ENCODE data around the gene CCDC97.

DNA sequence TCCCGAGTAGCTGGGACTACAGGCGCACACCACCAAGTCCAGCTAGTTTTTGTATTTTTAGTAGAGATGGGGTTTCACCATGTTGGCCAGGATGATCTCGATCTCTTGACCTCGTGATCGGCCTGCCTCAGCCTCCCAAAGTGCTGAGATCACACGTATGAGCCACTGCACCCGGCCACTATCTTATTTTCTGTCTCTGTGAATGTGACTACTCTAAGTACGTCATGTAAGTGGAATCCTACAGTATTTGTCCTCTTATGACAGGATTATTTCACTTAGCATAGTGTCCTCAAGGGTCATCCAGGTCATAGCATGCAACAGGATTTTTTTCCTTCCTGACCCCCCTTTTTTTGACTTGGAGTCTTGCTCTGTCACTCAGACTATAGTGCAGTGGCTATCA lies 61.6 kb downstream of the CCDC97 start:
- TF ChIP-seq POLR2A (IDR thresholded peaks at IDR 0.05), result no peak
- TF ChIP-seq, protein P1, sequence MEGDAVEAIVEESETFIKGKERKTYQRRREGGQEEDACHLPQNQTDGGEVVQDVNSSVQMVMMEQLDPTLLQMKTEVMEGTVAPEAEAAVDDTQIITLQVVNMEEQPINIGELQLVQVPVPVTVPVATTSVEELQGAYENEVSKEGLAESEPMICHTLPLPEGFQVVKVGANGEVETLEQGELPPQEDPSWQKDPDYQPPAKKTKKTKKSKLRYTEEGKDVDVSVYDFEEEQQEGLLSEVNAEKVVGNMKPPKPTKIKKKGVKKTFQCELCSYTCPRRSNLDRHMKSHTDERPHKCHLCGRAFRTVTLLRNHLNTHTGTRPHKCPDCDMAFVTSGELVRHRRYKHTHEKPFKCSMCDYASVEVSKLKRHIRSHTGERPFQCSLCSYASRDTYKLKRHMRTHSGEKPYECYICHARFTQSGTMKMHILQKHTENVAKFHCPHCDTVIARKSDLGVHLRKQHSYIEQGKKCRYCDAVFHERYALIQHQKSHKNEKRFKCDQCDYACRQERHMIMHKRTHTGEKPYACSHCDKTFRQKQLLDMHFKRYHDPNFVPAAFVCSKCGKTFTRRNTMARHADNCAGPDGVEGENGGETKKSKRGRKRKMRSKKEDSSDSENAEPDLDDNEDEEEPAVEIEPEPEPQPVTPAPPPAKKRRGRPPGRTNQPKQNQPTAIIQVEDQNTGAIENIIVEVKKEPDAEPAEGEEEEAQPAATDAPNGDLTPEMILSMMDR (IDR thresholded peaks at IDR 0.05), result no peak
